Ecto neural progenitor cell (in vitro differentiated cells): ENCODE results near the gene POTEH.
"Not testable (repeated sequence)": the region's sequence is repeated elsewhere in the genome, so short reads cannot be mapped to it uniquely, and the experiment has no call there.

Experiments used
- DNase-seq: peaks from one replicate; pipeline ENCODE4 v3.0.0-alpha.2; 2018; ENCODE audit warnings: low spot score

Gene POTEH

DNA sequence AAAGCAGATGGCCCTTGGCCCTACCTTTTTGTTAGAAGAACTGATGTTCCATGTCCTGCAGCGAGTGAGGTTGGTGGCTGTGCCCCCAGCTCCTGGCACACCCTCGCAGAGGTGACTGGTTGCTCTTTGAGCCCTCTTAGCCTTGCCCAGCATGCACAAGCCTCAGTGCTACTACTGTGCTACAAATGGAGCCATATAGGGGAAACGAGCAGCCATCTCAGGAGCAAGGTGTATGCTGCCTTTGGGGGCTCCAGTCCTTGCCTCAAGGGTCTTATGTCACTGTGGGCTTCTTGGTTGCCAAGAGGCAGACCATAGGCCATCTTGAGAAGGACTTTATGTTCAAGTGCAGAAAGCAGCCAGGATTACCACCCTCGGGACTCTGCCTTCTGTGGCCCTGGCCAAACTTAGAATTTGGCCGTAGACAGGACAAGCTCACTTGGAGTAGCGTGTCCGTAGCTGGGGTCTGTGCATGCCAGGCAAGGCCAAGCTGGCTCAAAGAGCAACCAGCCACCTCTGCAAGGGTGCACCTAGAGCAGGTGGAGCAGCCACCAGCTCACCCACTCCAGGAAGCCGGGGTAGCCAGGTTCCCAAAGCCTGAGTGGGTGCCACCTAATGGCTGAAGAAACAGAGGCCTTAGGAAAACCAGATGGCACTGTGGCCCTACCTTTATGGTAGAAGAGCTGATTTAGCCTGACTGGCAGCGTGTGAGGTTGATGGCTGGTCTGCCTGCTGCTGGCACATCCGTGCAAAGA lies 48.5 kb downstream of the POTEH start:
- DNase-seq, result not testable (repeated sequence)

DNA sequence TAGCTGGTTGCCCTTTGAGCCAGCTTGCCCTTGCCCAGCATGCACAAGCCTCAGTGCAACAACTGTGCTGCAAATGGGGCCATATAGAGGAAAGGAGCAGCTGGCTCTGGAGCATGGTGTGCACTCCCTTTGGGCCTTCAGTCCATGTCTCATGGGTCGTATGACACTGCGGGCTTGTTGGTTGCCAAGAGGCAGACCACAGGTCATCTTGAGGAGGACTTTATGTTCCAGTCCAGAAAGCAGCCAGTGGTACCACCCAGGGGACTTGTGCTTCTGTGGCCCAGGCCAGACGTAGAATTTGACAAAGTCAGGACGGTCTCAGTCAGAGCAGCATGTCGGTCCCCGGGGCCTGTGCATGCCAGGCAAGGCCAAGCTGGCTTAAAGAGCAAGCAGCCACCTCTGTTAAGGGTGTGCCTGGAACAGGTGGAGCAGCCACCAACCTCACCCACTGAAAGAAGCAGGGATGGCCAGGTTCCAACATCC lies 49.1 kb downstream of the POTEH start:
- DNase-seq, result not testable (repeated sequence)

DNA sequence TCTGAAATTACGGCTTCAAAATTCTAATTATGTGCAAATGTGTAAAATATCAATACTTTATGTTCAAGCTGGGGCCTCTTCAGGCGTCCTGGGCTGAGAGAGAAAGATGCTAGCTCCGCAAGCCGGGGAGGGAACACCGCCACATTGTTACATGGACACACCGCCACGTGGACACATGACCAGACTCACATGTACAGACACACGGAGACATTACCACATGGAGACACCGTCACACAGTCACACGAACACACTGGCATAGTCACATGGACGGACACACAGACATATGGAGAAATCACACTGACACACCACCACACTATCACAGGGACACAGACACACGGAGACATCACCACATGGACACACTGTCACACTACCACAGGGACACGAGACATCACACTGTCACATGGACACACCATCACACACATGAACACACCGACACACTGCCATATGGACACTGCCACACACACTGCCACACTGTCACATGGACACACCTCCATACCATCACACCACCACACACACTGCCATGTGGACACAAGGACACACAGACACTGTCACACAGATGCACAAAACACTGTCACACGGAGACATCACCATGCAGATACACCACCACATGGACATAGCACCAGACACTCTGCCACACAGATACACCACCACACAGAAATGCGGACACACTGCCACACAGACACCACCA lies 58.0 kb downstream of the POTEH start:
- DNase-seq, result peak; percentile 7

DNA sequence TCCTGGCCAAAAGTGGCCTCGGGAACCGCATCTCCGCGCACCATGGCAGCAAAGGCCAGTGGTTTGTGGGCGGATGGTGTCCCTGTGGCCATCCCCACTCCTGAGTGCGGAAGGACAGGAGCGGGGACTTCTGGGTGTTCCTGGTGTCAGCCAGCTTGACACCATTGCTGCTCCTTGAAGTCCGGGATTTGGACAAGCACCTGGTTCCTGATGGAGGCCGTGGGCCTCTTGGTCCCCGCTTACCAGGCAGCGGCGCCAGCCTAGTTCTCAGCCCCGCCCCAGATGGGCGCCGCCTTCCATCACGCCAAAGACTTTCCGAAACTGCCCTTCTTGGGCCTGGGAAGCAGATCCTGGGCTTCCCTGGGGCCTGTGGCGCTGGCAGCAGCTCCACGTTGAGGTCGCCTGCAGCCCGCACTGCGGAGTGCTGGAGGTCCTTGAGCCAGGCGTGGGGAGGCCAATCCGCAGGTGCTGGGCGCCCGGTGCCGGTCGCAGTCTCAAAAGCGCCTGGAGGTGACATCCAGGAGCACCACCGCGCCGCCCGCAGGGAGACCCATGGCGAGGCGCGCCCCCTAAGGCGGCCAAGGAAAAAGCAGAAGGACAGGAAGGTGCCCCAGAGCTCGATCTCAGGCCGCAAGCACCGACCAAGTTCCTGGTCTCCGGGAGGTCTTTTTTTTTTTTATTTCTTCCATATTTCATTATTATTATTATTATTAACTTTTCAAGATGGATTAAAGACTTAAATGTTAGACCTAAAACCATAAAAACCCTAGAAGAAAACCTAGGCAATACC lies 59.5 kb downstream of the POTEH start:
- peak; percentile 15 for DNase-seq

DNA sequence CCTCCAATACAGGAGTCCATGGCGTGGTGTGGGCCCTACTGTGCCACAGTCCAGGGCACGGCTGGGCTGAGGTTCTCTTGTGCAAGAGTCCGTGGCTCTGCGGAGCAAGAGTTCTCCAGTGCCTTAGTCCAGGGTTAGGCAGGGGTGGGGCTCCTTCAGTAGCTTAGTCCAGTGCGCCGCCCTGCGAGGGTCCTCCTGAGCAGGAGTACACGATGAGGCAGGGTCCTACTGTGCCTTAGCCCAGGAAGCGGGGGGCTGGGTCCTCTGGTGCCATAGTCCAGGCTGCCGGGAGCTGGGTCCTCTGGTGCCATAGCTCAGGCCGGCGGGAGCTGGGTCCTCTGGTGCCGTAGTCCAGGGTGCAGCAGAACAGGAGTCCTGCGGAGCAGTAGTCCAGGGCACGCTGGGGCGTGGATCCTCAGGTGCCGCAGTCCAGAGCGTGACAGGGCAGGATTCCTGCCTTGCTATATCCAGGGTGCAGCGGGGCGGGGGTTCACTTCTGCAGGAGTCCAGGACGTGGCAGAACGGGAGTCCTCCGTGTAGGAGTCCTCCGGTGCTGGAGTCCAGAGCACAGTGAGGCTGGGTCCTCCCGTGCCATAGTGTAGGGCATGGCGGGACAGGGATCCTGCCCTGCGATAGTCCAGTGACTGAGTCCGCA lies 69.7 kb downstream of the POTEH start:
- not testable (repeated sequence) for DNase-seq

DNA sequence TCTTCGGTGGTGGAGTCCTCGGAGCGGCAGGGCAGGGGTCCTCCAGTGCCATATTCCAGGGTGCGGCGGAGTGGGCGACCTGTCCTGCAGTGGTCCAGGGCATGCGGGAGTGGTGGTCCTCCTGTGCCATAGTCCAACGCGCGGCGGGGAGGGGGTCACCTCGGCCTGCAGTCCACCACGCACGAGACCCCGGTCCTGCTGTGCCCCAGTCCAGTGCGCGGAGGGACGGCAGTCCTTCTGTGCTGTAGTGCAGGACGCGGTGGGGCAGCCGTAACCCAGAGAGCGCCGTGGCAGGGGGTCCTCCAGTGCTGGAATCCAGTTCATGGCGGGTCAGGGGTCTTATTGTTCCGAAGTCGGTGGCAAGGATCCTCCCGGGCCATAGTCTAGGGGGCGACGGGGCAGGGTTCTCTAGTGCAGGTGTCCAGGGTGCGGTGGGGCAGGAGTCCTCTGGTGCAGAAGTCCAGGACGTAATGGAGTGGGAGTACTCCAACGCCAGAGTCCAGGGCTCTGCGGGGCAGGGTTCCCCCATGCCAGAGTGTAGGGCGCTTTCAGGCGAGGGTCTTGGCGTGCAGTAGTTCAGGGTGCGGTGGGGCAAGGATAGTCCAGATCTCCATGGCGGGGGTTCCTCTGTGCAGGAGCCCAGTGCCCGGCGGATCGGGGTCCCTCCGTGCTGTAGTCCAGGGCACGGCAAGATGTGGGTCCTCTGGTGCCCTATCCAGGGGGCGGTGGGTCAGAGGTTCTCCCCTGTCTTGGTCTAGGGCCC lies 70.7 kb downstream of the POTEH start:
- not testable (repeated sequence) for DNase-seq

DNA sequence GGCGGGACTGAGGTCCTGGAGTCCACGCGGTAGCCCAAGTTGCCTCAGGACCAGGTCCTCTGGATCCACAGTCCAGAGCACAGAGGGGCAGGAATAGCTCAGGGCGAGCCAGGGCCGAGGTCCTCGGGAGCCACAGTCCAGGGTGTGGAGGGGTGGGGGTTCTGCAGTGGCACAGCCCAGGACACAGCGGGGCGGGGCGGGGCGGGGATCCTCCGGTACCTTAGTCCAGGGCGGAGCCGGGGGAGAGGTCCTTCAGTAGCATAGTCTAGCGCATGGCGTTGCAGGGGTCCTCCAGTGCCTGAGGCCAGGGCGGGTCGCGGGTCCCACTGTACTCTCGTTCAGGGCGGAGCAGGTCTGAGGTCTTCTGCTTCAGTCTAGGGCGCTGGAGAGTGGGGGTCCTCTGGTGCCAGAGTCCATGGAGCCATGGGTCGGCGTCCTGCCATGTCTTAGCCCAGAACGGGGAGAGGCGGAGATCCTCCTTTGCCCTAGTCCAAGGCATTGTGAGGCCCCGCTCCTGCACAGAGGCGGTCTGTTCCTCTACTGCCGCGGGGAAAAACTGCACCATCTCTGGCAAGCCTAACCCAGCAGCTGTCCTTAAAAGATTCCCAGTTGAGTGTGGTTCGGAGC lies 71.4 kb downstream of the POTEH start:
- peak; percentile 5 for DNase-seq

DNA sequence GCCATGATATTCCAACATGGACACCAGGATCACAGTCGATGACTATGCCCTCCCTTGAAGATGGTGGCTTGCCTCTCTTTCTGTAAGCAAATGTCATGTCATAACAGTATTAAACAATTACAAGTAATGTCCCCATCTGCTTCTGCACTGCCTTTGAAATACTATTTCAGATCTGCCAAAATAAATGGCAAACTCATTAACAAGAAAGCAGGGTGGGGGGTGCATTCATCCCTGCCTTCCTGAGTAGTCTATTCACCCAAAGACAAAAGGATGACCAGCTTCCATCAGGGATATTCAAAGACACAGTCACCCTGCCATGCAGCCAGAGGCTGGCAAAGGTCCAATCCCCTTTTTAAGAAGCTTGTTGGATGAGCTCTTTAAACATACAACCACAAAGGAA lies 73.7 kb downstream of the POTEH start:
- not testable (repeated sequence) for DNase-seq
